HG03354 (cell line): Measurements from ENCODE around the gene COG3.

Source experiments
- ATAC-seq: cut with Tn5 transposase; IDR thresholded peaks from one replicate; pipeline ENCODE4 v1.9.1; 2021; ENCODE audit warnings: mild to moderate bottlenecking; ENCODE audit not compliant: unreplicated experiment, poor library complexity, severe bottlenecking

The COG3 gene

DNA sequence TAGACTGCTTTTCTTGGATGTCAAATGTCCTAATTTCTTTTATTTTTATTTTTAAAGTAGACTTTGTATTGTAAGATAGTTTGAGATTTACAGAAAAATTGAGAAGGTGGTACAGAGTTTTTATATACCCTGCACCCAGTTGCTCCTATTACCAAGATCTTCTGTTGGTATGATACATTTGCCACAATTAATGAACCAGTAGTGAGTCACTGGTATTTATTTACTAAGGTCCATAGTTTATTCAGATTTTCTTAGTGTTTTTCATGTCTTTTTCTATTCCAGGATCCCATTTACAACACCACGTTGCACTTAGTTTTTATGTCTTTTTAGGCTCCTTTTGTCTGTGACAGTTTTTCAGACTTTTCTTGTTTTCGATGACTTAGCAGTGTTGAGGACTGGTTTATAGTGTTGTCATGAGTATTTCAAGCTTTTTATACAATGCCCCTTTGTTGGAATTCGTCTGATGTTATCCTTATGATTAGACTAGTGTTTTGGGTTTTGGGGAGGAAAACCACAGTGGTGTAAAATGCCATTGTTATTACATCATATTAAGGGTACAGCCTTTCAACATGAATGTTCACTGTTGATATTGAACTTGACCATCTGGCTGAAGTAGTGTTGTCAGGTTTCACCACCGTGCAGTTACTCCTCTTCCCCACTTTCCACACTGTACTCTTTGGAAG is 35.9 kb downstream of the COG3 start:
- ATAC-seq: no peak

DNA sequence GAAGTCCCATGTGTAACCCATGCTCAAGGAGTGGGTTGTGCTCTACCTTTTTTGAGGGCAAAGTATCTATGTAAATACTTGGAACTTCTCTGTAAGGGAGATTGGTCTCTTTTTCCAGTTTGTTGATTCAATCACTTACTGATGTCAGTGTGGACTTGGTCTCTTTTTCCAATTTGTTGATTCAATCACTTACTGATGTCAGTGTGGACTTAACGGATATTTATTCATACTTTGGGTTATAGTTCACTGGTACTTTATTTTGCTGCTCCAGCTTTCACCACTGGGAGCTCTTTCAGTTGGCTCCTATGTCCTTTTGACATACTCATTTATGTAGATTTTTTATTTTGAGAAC is 36.4 kb downstream of the COG3 start:
- ATAC-seq: no peak

DNA sequence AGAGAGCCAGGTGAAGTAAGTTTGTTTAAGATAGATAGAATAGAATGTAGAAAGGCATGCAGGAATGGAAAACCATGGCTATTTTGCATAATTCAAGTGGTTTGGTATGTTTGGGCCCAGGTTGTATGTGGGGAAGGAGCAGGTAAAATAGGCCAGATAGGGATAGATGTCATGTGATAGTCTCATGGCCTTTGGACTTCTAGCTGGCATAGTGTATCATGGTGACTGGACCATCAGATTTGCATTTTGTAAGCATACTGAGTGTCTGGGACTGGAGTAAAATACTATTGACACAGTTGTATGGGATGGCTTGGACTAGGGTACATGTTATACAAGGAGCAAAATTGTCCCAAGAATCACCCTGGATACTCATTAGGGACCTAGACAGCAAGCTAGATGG is 38.9 kb downstream of the COG3 start:
- ATAC-seq: no peak

DNA sequence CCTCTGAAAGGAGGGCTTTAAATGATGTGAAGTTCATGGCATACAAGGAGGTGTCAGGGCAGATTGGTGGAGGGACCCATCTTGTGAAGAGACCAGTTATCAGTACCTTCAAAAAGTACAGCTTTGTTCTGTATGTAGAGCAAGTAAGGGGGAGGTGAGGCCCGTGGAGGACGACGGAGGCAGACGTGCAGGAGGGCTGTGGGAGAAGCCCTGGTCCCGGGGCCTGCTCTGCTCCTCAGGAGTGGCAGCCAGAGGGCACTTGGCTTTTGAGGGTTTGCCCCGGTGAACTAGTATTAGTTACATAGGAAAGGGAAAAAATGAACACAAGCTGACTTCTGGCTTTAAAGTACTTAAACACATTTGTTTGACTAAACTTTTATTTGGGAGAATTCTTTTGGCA is 42.1 kb downstream of the COG3 start:
- ATAC-seq: no peak

DNA sequence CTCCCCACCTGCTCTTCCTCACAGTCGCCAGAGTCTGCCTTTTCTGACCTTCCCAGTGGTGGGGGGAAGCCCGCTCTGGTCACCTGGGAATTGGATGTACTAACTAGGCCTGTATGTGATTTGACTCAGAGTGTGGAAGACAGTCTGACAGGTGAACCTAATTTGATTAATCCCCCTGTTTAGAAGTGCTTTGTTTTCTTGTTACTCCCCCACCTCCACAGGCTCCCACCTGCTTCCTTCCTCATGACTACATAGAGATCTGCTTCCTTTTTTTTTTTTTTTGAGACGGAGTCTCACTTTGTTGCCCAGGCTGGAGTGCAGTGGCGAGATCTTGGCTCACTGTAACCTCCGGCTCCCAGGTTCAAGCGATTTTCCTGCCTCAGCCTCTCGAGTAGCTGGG is 44.0 kb downstream of the COG3 start:
- no peak for ATAC-seq

DNA sequence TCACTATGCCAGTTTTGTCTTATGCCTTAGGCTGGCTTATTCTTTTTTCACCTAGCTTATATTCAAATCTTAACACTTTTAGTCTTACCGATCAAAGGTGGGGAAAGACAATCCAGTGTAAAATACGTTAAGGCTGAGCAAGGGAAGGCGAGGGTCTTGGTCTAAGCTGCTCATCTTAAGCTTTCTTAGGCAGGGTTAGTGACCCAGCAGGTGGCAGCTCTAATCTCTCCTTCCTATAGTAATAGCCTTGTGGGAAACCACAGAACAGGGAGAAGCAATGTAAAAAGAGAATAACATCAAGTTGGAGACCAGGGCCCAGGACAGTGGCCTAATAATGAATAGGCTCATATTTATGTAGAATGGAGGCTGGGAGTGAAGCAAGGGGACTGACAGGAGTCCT is 45.9 kb downstream of the COG3 start:
- no peak for ATAC-seq

DNA sequence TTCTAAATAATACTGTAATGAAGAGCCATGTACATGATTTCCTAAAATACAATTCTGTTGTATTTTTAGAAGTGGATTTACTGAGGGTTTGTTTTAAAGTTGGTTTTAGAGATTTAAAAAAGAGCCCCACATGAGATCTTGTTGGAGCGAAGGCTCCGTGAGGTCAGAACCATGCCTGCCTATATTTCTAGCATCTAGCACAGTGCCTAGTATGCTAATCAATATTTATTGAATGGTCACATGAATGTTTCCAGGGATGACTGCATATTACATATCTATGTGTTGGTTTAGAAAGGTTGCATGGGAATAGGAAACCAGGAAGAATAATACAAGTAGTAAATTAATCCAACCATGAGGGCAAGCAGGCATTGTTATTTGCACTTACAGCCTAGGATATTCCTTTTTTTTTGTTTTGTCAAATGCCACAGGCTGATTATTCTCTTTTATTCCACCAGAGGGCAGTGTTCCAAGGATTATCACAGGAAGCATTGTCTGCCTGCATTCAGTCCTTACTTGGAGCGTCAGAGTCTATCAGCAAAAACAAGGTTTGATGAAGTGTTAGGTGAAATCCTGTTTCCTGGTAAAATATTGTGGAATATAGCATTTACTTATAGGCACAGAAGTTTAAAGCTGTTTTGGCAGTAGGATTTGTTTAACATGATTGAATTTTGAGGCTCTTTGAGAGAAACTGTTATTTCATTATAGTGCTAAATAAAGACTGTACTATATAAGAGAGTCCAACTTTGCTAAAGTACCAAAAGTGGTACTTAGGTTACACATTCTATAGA is 46.8 kb downstream of the COG3 start:
- no peak for ATAC-seq

DNA sequence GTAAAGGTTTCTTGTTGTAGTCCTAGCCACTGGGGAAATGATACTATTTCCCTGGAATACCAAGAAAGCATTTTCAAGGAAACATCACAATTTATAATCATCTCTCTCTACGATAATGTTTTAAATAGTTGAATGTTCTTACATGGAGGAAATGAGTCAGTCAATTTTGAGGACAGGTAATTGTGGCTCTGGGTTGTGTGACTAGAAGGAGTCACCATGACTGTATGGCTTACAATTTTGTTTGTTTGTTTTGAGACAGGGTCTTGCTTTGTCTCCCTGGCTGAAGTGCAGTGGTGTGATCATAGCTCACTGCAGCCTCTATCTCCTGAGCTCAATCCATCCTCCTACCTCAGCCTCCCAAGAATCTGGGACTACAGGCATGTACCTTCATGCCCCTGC is 47.4 kb downstream of the COG3 start:
- no peak for ATAC-seq

DNA sequence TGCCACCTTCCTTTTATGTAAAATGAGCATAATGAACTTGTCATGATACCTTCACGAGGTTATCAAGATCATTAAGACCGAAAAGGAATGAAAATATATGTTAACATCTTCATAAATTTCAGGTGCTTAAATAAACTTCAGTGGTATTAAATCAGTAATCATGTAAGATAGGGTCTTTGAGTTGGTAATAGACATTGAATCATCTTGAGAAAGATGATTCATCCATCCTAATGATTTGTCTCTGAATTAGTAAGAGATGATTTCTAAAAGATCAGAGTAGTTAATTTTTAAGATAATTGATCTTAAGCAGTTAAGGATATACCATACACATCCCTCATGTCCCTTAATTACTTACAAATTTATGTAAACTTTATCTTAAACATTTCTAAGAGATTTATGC is 52.0 kb downstream of the COG3 start:
- no peak for ATAC-seq

DNA sequence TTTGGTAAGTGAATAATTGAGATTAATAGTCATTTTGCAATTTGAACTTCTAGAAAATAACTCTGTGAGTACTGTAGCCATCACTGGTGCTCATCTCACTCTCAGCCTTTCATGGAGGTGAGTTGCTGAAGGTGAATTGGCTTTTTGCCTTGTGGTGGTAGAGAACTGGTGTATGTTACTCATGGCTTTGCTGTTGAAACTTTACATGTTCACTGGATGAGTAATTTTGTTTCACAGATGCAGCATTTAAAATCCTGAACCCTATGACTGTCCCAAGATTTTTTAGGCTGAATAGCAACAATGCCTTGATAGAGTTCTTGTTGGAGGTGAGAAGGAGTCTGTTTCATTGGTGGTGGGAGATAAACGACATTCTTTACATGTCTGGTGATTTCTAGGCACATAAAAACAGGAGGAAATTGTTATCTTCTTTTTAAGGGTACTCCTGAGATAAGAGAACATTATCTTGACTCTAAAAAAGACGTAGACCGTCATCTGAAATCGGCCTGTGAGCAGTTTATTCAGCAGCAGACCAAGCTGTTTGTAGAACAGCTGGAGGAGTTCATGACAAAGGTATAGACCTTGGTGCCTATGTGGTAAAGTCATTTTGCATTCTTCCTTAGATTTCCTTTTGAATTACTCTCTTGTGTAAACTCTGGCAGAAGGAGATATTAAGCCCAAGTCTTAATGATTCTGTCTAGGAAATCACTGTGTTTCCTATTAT is 53.9 kb downstream of the COG3 start:
- ATAC-seq: no peak

DNA sequence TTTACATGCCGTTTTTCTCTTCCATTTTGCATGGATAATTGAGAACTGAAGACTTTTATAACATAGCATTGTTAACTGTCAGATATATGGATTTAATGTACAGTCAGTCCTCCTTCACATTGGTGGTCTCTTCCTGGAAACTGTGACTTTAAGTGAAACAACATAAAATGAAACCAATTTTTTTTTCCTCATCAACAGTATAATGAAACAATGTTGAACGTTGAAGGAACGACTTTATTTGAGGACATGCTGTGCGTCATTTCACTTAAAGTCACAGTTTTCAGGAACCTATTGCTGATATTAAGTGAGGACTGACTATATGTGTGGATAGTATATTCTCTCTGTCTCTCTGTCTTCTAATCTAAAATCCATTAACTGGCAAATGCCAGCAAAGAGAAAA is 54.8 kb downstream of the COG3 start:
- no peak for ATAC-seq

DNA sequence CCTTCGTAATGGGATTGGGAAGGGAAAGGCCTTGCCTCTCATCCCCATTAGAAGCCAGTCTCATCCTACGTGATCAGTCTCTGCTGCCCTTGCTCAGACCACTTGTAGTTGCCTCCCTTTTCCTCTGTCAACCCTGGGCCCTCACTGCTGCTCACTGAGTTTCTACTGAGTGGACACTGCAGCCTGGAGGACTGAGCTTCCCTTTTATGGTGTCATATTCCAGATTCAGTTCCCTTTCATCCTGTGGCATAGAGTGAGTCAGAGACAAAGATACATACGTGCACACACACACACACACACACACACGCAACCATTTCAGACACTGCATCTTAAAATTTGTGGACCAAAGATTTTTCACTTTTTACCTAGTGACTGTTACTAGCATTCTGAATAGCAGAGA is 56.6 kb downstream of the COG3 start:
- no peak for ATAC-seq

DNA sequence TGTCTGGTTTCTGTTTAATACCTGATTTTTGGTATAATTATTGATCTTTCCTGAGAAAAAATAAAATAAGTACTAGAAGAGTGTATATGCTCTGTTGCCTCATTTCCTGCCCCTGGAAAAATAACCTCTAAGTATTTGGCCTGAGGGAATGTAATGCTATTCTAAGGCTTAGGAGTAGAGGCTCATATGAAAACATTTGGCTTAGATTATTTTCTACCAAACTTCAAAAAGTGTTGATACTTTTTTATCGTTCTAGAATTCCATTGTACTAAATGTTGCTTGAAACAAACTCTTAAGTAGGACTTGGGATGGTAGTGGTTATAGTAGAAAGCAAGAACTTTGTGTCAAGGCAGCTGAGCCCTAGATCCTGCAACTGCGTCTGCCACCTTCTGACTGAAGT is 57.8 kb downstream of the COG3 start:
- no peak for ATAC-seq

DNA sequence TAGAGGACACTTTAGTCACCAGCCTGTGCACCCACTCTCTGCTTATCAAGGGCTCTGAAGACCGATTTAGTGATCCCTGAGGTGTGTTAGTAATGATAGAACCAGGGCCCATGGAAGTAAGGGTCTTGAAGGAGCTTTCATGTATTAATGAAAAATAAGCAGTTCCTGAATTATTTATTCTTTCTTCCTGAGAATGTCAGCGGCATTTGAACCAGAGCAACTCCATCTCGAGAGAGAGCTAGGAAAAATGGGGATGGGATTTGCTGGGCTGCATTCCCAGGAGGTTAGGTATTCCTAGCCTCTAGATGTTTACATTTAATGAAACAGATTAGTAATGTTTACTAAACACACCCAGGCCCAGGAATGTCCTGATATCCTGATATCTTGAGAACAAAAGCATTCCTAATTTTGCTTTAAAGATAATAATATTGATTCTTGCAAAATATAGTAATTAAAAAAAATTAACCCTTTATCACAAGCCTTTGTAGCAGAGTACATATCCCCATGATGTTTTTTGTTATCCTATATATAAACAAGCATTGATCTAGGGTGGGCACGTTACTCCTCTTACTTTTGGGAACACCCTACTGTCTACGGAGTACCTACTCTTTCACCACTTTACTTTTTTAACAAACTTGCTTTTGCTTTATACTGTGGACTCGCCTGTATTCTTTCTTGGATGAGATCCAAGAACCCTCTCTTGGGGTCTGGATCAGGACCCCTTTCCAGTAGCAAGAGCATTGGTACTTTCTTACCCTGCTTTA is 63.1 kb downstream of the COG3 start:
- no peak for ATAC-seq

DNA sequence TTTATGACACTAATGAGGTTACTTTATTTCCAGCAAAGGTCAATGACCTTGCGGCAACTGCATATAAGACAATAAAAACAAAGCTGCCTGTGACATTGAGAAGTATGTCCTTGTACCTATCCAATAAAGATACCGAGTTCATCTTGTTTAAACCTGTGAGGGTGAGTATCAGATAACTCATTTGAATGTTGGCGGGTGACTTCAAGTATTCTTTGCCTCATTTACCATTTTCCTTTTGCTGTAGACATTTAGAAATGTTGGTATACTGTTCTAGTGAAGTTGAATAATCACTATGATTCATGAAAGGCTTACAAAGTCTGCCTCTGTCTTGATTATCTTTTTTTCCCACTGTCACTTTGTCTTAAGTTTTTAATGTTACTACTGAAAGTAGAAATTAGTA is 65.0 kb downstream of the COG3 start:
- no peak for ATAC-seq

DNA sequence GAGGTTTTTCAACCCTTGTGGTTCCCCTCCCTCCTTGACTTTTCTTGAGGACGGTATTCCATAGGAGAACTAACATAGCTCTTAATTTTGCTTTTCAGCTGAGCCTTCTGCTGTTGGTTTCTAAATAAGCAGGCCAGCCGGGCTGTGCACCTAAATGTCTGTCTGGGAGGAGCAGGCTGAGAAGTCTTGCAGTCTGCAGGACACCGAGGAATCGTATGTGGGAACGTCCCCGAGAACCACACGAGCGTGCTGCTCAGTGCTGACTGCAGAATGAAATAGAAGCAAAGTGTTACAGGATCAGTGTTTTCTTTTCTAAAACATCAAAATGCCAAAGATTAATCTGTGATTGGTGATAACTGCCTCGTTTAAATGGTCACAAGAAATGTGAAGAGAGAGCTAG is 69.9 kb downstream of the COG3 start:
- no peak for ATAC-seq

DNA sequence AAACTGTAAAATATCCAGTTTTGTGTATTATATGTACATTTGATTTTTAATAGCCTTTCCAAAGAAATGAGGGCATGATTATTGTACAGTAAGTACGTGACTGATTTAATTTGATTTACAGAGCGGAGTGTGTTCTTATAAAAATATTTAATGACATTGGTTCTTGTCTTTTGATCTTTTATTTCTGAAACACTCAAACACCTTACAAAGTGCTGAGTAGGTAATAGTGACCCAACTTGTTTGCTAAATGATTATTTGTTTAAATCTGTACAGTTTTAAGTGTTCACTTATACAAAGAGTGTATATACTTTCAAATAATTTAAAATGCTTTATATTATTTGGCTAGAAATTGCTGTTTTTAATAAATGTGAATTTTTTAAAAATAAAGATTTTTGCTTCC is 71.5 kb downstream of the COG3 start:
- ATAC-seq: no peak

DNA sequence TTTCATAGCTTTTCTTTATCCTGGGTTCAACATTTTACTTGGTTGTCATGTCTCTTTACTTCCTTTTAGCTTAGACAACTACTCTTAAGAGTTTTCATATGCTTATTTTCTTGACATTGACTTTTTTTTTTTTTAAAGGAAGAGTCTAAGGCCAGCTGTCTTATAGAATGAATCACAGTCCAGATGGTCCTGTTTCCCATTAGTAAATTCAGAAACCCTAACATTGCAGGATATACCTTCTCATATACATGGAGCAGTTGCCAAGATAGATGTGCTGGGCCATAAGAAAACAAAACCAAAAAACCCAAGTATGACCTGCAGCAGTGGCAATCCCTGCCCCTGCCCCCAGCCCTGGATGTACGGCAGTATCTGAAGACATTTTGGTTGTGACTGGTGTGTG is 72.8 kb downstream of the COG3 start:
- no peak for ATAC-seq

DNA sequence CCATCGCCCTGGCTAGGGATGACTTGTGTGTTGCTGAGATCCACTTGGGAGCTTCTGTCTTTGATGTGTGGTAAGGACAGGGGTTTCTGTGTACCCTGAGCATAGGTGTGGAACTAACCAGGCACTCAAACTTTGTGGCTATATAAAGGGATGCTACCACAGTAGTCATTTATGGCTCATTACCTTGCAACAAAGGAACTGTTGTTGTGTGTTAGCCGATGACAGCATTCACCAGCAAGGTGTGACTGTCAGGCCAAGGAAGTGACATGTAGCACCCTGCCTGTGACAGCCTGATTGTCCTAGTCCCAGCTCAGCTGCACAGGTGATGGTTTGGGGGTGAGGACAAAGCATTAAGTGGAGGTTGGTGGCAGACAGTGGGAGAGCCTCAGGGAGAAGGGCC is 73.6 kb downstream of the COG3 start:
- no peak for ATAC-seq

DNA sequence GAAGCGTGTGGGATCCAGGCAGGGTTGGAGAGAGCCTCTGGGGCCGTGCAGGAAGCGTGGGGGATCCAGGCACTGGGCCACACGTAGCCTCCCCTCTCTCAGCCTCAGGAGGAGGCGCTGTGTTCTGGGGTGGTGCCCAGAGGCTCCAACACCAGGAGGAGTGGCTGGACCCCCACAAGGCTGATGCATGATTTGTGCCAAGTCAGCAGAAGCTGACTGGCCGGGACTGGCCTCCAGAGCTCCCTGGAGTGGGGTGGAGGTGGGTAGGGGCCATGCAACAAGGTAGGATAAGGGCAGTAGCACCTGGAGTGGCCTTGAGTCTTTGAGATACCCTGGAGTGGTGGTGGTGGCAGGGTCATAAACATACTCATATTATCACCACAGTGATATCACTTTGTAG is 75.5 kb downstream of the COG3 start:
- ATAC-seq: no peak
